OCI-LY3 (cell line): ENCODE data around the gene NR5A1.

ENCODE experiments used
- CTCF ChIP-seq: fragments of 200-600, 300-600 bp; sonication (generic); IDR thresholded peaks from 2 replicates; pipeline ENCODE4 v1.5.1; 2014; ENCODE audit warnings: antibody characterized with exemption, low read length, low read depth
- EZH2phosphoT487 ChIP-seq: fragments of 200-600 bp; shearing (Covaris generic); IDR thresholded peaks from 2 replicates; pipeline ENCODE4 v1.6.1; 2018; ENCODE audit warnings: antibody characterized with exemption, mixed run types, low read depth

- TF ChIP-seq CTCF (no peak), EZH2phosphoT487 (no peak)
These were observed 7.7 kb upstream of the NR5A1 start for GRCh38 chr9:124514874-124515273.
